ENCODE measurements around the gene DLG2.

DNA sequence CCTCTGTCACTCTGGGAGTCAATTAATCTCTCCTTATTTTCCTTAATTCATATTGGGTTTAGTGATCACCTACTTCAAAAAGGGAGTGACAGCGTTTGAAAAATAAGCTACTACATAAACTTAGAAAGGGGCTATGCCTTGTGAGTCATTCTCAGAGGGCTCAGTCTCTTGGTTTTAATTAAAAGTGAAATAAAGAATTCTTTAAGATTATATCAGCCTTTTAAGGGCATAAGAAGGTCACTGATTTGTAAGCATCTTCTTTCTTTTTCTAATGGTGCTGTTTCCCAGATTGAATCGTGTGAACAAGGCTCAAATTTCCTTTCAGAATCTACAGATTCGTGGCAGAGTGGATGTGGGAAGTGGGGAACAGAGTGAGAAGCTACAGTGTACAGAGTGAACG lies 1704.8 kb downstream of the DLG2 start:
- TF ChIP-seq, protein P1, sequence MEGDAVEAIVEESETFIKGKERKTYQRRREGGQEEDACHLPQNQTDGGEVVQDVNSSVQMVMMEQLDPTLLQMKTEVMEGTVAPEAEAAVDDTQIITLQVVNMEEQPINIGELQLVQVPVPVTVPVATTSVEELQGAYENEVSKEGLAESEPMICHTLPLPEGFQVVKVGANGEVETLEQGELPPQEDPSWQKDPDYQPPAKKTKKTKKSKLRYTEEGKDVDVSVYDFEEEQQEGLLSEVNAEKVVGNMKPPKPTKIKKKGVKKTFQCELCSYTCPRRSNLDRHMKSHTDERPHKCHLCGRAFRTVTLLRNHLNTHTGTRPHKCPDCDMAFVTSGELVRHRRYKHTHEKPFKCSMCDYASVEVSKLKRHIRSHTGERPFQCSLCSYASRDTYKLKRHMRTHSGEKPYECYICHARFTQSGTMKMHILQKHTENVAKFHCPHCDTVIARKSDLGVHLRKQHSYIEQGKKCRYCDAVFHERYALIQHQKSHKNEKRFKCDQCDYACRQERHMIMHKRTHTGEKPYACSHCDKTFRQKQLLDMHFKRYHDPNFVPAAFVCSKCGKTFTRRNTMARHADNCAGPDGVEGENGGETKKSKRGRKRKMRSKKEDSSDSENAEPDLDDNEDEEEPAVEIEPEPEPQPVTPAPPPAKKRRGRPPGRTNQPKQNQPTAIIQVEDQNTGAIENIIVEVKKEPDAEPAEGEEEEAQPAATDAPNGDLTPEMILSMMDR (IDR thresholded peaks at IDR 0.05) = no peak
- TF ChIP-seq POLR2A (IDR thresholded peaks at IDR 0.05) = no peak

Measured in uterus (tissue), 2 donors.